GM23338 (cell line): ENCODE results near the gene CCSER2. TPM values are rescaled to one million over a fixed set of nuclear protein-coding genes. Genes with fewer than 3 reads are reported as not detected.

Experiments
- ATAC-seq: fragments of 200-7000 bp; cut with Tn5 transposase; 3 replicates; pipeline ENCODE4 v1.9.1; 2020
- DNase-seq: peaks from one replicate; pipeline ENCODE4 v3.0.0-alpha.2; 2015; ENCODE audit warnings: low spot score
- H2AFZ ChIP-seq: fragments of 200-600 bp; sonication (generic); 2 replicates; pipeline ENCODE4 v1.8.0; 2016; ENCODE audit warnings: antibody characterized with exemption, mild to moderate bottlenecking, moderate library complexity
- H3F3A ChIP-seq: fragments of 200-600 bp; sonication (generic); replicated peaks from 2 replicates; pipeline ENCODE4 v1.8.0; 2017; ENCODE audit warnings: antibody characterized with exemption, mixed run types, low read depth
- H3K27ac ChIP-seq: fragments of 200-600 bp; sonication (generic); 2 replicates; pipeline ENCODE4 v1.6.1; 2016; ENCODE audit warnings: low read depth
- H3K27me3 ChIP-seq: fragments of 200-600 bp; sonication (generic); 2 replicates; pipeline ENCODE4 v1.8.0; 2016; ENCODE audit warnings: mild to moderate bottlenecking, mixed run types, moderate library complexity; ENCODE audit not compliant: insufficient read depth
- H3K36me3 ChIP-seq: fragments of 200-600 bp; sonication (generic); 2 replicates; pipeline ENCODE4 v1.8.0; 2016; ENCODE audit warnings: mild to moderate bottlenecking; ENCODE audit not compliant: insufficient read depth
- H3K4me1 ChIP-seq: fragments of 200-600 bp; sonication (generic); 2 replicates; pipeline ENCODE4 v1.8.0; 2016; ENCODE audit warnings: mild to moderate bottlenecking, moderate library complexity; ENCODE audit not compliant: insufficient read depth
- H3K4me2 ChIP-seq: fragments of 200-600 bp; sonication (generic); 2 replicates; pipeline ENCODE4 v1.7.1; 2017; ENCODE audit warnings: mixed run types
- H3K4me3 ChIP-seq: fragments of 200-600 bp; sonication (generic); 2 replicates; pipeline ENCODE4 v1.6.1; 2016; ENCODE audit warnings: mixed run types
- H3K79me2 ChIP-seq: fragments of 200-600 bp; sonication (generic); replicated peaks from 2 replicates; pipeline ENCODE4 v1.8.0; 2017; ENCODE audit warnings: mild to moderate bottlenecking; ENCODE audit not compliant: insufficient read depth
- H3K9me2 ChIP-seq: fragments of 200-600 bp; sonication (generic); 2 replicates; pipeline ENCODE4 v1.8.0; 2017; ENCODE audit not compliant: insufficient read depth
- H4K20me1 ChIP-seq: fragments of 200-600 bp; sonication (generic); replicated peaks from 2 replicates; pipeline ENCODE4 v1.8.0; 2017; ENCODE audit warnings: mild to moderate bottlenecking; ENCODE audit not compliant: insufficient read depth
- H3K27ac Mint-ChIP-seq: 2 replicates; pipeline ENCODE4 v1.8.0; 2020; ENCODE audit warnings: inconsistent platforms, mild to moderate bottlenecking, moderate library complexity, mixed read lengths
- H3K27me3 Mint-ChIP-seq: 3 replicates; pipeline ENCODE4 v1.8.0; 2022; ENCODE audit warnings: low read depth, mild to moderate bottlenecking, moderate library complexity, mixed read lengths, inconsistent platforms; ENCODE audit not compliant: insufficient read depth, poor library complexity
- H3K36me3 Mint-ChIP-seq: 3 replicates; pipeline ENCODE4 v1.8.0; 2021; ENCODE audit warnings: low read depth, mild to moderate bottlenecking, inconsistent platforms, moderate library complexity, mixed read lengths
- H3K4me1 Mint-ChIP-seq: 3 replicates; pipeline ENCODE4 v1.8.0; 2020; ENCODE audit warnings: mild to moderate bottlenecking, inconsistent platforms, mixed read lengths
- H3K4me3 Mint-ChIP-seq: 3 replicates; pipeline ENCODE4 v1.8.0; 2021; ENCODE audit warnings: moderate library complexity, mild to moderate bottlenecking, inconsistent platforms, mixed read lengths
- H3K9me3 Mint-ChIP-seq: 3 replicates; pipeline ENCODE4 v1.8.0; 2020; ENCODE audit warnings: moderate library complexity, mild to moderate bottlenecking, inconsistent platforms, mixed read lengths
- CREB1 ChIP-seq: fragments of 250-450 bp; sonication (Bioruptor Pico); IDR thresholded peaks from 2 replicates; pipeline ENCODE4 v1.5.0; 2020; ENCODE audit warnings: low read depth, mild to moderate bottlenecking, moderate library complexity
- NANOG ChIP-seq: IDR thresholded peaks from 2 replicates; pipeline ENCODE4 v1.6.1; 2016; ENCODE audit warnings: antibody characterized with exemption, borderline replicate concordance
- ZNF331 ChIP-seq: fragments of 250-450 bp; sonication (Bioruptor Pico); IDR thresholded peaks from 2 replicates; pipeline ENCODE4 v1.5.0; 2020; ENCODE audit warnings: low read depth, mild to moderate bottlenecking, moderate library complexity
- polyA plus RNA-seq: library from polyadenylated mRNA; unstranded; fragments of >200 nt; fragmentation: Nextera tagmentation; extraction: Ambion mirVana; gene quantifications from 2 replicates; pipeline ENCODE4 v1.2.1, GENCODE V29; 2016
- total RNA-seq: library from RNA; depleted of rRNA; stranded (reverse); fragments of >200 nt; shearing (Covaris generic); gene quantifications from 2 replicates; pipeline ENCODE4 v1.2.3, GENCODE V29; 2014
- TF ChIP-seq, protein P1 (sequence below): IDR thresholded peaks from 2 replicates; pipeline ENCODE4 v1.6.1; 2016; ENCODE audit warnings: antibody characterized with exemption
- TF ChIP-seq, protein P2 (sequence below), 2 experiments: fragments of 200-600 bp in 1 of 2; sonication (generic) in 1 of 2; conservative IDR thresholded peaks; 2 replicates each; pipeline versions ENCODE4 v1.5.1 to v1.6.1; 2016 to 2017; ENCODE audit warnings: antibody characterized with exemption in 2 of 2, low read depth in 2 of 2, mild to moderate bottlenecking in 2 of 2, moderate library complexity in 1 of 2
- TF ChIP-seq, protein P3 (sequence below): IDR thresholded peaks from one replicate; pipeline ENCODE4 v1.6.1; 2018; ENCODE audit warnings: antibody characterized with exemption; ENCODE audit not compliant: unreplicated experiment
- TF ChIP-seq, protein P4 (sequence below): fragments of 250-450 bp; sonication (Bioruptor Pico); IDR thresholded peaks from 2 replicates; pipeline ENCODE4 v1.5.0; 2020; ENCODE audit warnings: mild to moderate bottlenecking, moderate library complexity

The CCSER2 gene
- total and polyA plus RNA-seq, 2 experiments from 2014 or later = 30.6 to 37.2 TPM

DNA sequence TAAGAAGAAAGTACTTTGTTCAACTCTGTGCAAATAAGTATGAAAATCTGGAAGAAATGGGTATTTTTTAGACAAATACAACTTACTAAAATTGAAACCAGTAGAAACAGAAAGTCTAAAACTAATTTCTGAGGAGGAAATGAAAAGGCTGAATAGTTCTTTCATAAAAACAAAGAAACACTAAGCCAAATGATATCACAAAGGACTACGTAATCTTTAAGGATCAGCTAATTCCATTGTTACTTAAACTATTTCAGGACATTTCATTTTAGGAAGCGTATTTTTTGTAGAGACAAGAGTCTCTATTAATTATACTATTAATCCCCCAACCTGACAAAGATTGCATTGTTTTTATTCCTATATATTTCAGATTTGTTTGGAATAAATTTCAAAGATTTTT lies 11.2 kb upstream of the CCSER2 start (continued):
- TF ChIP-seq, protein P1, sequence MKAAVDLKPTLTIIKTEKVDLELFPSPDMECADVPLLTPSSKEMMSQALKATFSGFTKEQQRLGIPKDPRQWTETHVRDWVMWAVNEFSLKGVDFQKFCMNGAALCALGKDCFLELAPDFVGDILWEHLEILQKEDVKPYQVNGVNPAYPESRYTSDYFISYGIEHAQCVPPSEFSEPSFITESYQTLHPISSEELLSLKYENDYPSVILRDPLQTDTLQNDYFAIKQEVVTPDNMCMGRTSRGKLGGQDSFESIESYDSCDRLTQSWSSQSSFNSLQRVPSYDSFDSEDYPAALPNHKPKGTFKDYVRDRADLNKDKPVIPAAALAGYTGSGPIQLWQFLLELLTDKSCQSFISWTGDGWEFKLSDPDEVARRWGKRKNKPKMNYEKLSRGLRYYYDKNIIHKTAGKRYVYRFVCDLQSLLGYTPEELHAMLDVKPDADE = no peak
- TF ChIP-seq, protein P2, sequence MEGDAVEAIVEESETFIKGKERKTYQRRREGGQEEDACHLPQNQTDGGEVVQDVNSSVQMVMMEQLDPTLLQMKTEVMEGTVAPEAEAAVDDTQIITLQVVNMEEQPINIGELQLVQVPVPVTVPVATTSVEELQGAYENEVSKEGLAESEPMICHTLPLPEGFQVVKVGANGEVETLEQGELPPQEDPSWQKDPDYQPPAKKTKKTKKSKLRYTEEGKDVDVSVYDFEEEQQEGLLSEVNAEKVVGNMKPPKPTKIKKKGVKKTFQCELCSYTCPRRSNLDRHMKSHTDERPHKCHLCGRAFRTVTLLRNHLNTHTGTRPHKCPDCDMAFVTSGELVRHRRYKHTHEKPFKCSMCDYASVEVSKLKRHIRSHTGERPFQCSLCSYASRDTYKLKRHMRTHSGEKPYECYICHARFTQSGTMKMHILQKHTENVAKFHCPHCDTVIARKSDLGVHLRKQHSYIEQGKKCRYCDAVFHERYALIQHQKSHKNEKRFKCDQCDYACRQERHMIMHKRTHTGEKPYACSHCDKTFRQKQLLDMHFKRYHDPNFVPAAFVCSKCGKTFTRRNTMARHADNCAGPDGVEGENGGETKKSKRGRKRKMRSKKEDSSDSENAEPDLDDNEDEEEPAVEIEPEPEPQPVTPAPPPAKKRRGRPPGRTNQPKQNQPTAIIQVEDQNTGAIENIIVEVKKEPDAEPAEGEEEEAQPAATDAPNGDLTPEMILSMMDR (conservative IDR thresholded peaks at IDR 0.05; ENCODE audit: low read depth in 2 of 2) = no peak
- no peak for TF ChIP-seq ZNF331 (CRISPR knock-in tag)

DNA sequence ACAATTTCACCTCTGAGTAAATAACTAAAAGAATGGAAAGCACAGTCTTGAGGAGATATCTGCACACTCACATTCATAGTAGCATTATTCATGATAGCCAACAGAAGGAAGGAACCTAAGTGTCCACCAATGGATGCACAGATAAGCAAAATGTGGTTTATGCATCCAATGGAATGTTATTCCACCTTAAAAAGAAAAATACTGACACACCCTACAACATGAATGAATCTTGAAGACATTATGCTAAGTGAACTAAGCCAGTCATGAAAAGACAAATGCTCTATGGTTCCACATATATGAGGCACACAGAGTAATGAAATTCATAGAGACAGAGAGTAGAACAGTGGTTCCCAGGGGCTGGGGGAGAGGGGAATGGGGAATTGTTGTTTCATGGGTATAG lies 6.5 kb upstream of the CCSER2 start:
- no peaks in the 10 kb centered on the region; the same call in 1 of the 2 replicates for H3K9me2 ChIP-seq
- Mint-ChIP-seq H3K27me3 (peaks cover 10% of the 10 kb centered on the region), H3K27ac (no peak overlapping the region), H3K9me3 (no peaks in the 10 kb centered on the region; the same call in 2 of the 3 replicates), H3K36me3 (no peaks in the 10 kb centered on the region), H3K4me3 (no peak overlapping the region), H3K4me1 (0 out of 3 replicates have a peak, but pooled peaks cover 2% of the 10 kb centered on the region)
- H3K4me2 ChIP-seq = no peak overlapping the region
- TF ChIP-seq NANOG (no peak), ZNF331 (CRISPR knock-in tag) (no peak), CREB1 (CRISPR knock-in tag) (no peak)
- TF ChIP-seq, protein P3, sequence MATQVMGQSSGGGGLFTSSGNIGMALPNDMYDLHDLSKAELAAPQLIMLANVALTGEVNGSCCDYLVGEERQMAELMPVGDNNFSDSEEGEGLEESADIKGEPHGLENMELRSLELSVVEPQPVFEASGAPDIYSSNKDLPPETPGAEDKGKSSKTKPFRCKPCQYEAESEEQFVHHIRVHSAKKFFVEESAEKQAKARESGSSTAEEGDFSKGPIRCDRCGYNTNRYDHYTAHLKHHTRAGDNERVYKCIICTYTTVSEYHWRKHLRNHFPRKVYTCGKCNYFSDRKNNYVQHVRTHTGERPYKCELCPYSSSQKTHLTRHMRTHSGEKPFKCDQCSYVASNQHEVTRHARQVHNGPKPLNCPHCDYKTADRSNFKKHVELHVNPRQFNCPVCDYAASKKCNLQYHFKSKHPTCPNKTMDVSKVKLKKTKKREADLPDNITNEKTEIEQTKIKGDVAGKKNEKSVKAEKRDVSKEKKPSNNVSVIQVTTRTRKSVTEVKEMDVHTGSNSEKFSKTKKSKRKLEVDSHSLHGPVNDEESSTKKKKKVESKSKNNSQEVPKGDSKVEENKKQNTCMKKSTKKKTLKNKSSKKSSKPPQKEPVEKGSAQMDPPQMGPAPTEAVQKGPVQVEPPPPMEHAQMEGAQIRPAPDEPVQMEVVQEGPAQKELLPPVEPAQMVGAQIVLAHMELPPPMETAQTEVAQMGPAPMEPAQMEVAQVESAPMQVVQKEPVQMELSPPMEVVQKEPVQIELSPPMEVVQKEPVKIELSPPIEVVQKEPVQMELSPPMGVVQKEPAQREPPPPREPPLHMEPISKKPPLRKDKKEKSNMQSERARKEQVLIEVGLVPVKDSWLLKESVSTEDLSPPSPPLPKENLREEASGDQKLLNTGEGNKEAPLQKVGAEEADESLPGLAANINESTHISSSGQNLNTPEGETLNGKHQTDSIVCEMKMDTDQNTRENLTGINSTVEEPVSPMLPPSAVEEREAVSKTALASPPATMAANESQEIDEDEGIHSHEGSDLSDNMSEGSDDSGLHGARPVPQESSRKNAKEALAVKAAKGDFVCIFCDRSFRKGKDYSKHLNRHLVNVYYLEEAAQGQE = no peak
- TF ChIP-seq, protein P1 = no peak
- TF ChIP-seq, protein P4, sequence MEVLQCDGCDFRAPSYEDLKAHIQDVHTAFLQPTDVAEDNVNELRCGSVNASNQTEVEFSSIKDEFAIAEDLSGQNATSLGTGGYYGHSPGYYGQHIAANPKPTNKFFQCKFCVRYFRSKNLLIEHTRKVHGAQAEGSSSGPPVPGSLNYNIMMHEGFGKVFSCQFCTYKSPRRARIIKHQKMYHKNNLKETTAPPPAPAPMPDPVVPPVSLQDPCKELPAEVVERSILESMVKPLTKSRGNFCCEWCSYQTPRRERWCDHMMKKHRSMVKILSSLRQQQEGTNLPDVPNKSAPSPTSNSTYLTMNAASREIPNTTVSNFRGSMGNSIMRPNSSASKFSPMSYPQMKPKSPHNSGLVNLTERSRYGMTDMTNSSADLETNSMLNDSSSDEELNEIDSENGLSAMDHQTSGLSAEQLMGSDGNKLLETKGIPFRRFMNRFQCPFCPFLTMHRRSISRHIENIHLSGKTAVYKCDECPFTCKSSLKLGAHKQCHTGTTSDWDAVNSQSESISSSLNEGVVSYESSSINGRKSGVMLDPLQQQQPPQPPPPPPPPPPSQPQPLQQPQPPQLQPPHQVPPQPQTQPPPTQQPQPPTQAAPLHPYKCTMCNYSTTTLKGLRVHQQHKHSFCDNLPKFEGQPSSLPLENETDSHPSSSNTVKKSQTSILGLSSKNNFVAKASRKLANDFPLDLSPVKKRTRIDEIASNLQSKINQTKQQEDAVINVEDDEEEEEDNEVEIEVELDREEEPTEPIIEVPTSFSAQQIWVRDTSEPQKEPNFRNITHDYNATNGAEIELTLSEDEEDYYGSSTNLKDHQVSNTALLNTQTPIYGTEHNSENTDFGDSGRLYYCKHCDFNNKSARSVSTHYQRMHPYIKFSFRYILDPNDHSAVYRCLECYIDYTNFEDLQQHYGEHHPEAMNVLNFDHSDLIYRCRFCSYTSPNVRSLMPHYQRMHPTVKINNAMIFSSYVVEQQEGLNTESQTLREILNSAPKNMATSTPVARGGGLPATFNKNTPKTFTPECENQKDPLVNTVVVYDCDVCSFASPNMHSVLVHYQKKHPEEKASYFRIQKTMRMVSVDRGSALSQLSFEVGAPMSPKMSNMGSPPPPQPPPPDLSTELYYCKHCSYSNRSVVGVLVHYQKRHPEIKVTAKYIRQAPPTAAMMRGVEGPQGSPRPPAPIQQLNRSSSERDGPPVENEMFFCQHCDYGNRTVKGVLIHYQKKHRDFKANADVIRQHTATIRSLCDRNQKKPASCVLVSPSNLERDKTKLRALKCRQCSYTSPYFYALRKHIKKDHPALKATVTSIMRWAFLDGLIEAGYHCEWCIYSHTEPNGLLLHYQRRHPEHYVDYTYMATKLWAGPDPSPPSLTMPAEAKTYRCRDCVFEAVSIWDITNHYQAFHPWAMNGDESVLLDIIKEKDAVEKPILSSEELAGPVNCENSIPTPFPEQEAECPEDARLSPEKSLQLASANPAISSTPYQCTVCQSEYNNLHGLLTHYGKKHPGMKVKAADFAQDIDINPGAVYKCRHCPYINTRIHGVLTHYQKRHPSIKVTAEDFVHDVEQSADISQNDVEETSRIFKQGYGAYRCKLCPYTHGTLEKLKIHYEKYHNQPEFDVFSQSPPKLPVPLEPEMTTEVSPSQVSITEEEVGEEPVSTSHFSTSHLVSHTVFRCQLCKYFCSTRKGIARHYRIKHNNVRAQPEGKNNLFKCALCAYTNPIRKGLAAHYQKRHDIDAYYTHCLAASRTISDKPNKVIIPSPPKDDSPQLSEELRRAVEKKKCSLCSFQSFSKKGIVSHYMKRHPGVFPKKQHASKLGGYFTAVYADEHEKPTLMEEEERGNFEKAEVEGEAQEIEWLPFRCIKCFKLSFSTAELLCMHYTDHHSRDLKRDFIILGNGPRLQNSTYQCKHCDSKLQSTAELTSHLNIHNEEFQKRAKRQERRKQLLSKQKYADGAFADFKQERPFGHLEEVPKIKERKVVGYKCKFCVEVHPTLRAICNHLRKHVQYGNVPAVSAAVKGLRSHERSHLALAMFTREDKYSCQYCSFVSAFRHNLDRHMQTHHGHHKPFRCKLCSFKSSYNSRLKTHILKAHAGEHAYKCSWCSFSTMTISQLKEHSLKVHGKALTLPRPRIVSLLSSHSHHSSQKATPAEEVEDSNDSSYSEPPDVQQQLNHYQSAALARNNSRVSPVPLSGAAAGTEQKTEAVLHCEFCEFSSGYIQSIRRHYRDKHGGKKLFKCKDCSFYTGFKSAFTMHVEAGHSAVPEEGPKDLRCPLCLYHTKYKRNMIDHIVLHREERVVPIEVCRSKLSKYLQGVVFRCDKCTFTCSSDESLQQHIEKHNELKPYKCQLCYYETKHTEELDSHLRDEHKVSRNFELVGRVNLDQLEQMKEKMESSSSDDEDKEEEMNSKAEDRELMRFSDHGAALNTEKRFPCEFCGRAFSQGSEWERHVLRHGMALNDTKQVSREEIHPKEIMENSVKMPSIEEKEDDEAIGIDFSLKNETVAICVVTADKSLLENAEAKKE (CRISPR knock-in tag) = no peak
- no peaks in the 10 kb centered on the region for H3K36me3 ChIP-seq
- H4K20me1 ChIP-seq = no peaks in the 10 kb centered on the region
- no peak overlapping the region for H2AFZ ChIP-seq
- no peaks in the 10 kb centered on the region for H3K79me2 ChIP-seq
- ATAC-seq (no peak), DNase-seq (no peak)
- H3K4me1 ChIP-seq = no peaks in the 10 kb centered on the region
- no peak overlapping the region for H3K4me3 ChIP-seq
- H3K27ac ChIP-seq = no peak overlapping the region
- H3F3A ChIP-seq = no peaks in the 10 kb centered on the region
- H3K27me3 ChIP-seq = no peaks in the 10 kb centered on the region
